ENCODE data around the gene VGLL4.
"Not testable (repeated sequence)": the region's sequence is repeated elsewhere in the genome, so short reads cannot be mapped to it uniquely, and the experiment has no call there.

VGLL4 gene

DNA sequence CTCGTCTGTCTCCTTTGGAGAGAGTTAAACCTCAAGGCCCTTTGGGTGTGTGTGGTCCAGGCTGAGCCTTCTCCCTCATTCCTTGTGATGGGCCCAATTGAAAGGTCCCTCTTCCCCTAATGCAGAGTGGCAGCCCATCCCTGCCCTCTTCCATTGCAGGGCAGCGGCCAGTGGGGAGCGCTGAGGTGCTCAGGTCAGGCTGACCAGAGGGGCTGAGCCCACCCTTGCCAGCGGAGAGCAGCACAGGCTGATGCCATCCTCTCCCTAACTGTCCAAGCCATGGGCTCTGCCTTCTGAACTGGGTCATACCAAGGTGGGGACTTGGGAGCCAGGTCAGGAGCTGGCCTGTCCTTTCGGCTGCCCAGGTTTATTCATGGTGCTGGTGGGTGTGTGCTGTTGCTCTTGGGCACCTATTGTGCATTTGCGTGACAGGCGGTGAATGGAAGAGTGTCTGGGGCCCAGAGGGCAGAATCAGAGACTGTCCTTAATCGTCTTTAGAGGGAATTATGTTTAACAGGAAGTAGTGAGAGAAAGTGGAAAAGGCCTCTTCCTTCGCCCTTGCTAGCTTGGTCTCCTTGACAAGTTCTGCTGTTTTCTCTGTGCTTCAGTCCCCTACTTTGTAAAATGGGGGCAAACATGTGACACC, 96.9 kb downstream of the VGLL4 start:
- no peak for DNase-seq

DNA sequence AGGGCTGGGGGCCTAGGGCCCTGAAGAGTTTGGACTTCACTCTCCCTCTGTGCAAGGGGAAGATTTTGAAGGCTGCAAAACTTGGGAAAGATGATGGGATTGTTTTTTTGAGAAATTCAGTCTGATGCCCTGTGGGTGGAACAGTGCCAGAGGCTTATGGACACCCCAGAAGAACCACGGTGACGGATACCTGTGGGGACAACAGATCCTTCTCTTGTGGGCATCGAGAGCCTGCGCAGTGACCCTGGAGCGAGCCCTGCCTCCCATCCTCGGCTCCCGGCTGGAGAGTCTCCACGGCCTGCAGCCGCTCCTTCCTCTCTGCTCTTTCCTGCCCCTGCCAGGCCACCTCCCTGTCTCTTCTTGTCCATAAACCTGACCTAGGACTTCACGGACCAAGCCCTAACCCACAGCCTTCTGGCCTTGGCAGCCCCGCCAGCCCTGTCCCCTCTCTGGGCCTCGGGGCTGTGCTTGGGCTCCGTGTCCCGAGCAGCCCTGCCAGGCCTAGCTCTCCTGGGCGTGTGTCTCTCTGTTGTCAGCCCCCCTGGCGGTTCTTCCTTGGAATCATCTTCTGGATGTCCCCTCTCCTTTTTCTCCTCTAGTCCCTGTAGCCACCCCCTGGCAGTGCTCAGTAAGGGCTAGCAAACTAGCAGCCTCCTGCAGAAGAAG, 98.4 kb downstream of the VGLL4 start:
- DNase-seq: no peak

DNA sequence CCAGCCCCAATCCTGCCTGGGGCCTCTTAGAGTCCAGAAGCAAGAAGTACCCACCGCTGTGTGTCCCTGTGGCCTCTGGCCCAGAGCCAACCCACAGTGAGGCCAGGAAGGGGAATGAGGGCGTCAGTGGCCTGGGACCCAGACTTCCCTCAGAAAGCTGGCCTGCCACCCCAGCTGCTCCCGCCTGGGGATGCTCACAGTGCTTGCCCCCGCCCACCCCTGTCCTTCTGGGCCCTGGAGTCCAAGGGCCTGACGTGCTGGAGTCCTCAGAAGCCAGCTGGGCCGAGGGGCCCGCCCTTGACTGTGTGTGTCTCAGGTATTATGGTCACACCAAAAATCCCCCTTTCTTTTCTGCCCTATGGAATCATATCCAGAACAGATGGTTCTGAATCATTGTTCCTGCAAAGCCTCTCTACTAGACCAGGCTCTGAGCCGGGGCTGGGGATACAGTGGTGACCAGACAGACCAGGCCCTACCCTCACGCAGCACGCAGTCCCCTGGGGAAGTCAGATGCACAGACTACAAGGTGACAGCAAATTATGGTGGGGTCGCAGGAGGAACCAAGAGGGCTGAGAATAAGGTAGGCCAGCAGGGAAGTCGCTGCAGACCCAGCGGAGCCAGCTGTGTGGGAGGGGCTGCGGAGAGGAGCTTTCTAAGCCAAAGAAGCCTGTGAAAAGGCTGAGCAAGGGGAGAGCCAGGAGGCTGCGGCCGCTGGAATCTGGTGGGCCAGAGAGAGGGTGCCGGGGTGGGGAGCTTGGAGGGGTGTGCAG, 99.1 kb downstream of the VGLL4 start:
- no peak for DNase-seq

DNA sequence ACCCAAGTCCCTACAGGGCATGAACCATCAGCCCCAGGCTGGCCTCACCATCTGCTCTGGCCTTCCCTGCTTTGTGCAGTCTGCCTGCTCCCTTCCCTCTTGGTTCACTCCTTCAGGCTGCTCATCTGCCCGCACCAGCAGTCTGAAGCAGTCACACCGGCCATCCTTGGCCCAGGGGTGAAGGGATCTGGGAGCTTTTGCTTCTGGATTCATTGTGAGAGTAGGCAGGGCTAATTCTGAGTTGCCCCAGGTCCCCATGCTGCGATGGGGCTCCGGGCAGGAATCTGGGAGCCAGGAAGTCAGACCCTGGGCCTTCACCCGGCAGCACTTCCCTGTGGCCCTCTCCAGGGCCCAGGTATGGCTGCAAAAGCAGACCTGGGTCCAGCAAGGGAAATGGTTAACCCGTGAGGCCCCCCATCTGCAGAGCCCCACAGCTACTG, 99.7 kb downstream of the VGLL4 start:
- DNase-seq: no peak

DNA sequence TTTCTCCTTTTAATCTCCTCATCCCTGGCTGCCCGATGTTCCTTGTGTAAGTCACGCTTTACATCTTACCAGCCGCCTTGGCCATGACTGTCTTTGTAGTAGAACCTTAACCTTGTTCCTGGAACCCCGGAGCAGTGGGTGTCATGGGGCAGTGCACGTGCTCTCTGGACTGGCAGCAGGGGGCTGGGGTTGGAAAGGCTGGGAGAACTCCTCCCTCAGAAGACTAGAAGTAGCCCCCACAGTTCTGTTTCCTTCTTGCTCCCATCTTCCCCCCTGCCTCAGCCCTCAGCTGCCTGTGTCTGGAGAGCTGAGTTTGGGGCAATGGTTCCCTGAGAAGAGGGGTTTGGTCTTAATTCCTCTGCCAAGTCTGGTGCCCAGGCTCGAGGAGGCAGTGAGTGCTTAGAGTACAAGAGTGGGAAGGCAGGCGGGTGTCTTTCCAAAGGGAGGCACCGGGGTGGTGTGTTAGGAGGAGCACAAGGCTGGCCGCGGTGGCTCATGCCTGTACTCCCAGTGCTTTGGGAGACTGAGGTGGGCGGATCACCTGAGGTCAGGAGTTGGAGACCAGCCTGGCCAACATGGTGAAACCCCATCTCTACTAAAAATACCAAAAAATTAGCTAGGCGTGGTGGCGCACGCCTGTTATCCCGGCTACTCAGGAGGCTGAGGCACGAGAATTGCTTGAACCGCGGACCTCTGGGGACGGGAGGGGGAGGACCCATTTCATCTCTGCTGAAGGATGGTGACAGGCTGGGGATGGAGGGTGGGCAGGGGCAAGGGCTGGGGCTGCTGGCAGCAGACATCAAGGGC, 100.4 kb downstream of the VGLL4 start:
- DNase-seq: no peak

DNA sequence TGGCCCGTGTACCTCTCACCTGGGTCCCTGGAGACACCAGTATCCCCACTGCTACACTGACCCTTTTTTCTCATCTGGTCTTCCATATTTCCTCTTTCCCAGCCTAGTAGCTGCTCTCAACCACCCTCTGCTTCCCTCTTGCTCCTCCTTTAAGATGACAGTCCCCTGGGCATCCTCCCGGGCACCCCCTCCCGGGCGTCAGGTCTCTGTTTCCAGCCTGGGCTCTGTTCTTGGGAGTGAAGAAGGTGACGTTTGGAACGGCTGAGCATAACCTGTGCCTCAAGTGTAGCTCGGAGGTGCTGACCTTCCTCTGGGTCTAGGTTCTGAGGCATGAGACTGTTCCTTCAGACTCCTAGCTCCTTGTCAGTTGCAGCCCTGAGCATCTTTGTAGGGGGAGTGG, 101.2 kb downstream of the VGLL4 start:
- no peak for DNase-seq

DNA sequence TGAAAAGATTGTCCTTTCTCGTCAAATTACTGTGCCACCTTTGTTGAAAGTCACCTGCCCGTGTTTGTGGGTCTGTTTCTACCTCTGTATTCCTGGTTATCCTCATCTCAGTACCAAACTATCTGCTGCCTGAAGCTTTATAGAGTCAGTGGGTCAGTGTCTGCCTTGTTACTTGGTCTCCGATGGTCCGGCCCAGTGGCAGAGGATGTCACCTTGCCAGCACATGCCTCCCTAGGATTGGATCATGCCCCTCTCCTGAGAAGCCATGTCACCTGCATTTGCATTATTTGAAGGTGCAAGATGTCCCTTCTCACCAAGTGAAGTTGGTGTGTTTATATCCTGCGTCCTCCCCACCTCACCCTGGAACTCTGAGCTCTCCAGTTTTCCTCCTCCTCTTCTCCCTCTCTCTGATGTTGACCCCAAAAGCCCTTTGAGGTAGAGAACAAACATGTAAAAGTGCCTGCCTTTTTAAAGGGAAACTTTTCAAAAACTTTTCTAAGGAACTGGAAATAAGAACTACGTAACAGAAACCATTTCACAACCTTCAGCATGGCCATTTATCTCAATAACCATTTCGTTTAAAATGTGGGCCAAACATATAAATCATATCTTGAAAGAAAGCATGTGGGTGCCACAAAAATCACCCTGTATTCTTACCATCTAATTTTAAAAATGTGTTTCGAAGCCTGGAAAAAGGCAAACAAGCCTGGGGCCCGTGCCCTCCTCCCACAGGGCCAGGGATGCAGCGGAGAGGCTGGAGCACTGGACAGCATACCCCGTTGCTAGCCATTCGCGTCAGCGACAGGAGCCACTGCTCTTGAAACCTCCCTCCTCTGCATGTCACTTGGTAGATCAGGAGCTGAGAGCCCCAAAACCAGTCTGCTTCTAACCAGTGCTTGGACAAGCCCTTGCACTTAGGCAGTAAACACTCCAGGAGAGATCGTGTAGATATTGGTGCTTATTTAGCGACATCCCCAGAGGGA, 102.1 kb downstream of the VGLL4 start:
- no peak for DNase-seq

DNA sequence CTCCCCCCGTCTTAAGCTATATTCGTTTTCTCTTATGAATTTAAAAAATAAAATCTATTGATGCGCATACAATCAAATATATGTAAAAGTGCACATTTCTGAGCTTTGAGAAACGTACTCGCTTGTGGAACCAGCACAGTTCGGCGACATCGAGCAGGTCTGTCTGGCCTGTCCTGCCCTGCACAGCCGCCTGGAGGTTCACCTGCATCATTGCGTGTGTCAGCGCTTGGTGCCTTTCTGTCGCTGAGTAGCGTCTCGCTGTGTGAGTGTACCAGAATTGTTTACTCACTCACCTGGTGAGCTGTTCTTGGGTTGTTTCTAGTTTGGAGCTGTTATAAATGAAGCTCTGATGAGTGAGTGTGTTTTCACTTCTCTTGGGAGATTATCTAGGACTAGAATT, 104.0 kb downstream of the VGLL4 start:
- no peak for DNase-seq

DNA sequence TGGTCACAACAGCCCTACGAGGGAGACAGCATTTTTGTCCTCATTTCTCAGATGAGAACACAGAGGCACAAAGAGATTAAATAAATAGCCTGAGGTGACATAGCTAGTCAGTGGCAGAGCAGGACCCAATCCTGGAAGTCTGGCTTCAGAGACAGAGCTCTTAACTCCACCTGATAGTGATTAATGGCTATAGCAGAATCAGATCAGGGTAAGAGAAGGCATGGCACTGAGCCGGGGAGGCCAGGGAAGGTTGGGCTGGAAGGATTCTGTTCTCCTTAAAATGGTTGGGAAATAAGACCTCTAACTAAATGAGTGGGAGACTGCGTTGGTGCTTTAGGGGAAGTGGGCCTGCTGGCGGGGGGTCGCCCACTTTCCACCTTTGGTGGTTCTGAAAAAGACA, 104.5 kb downstream of the VGLL4 start:
- no peak for DNase-seq

DNA sequence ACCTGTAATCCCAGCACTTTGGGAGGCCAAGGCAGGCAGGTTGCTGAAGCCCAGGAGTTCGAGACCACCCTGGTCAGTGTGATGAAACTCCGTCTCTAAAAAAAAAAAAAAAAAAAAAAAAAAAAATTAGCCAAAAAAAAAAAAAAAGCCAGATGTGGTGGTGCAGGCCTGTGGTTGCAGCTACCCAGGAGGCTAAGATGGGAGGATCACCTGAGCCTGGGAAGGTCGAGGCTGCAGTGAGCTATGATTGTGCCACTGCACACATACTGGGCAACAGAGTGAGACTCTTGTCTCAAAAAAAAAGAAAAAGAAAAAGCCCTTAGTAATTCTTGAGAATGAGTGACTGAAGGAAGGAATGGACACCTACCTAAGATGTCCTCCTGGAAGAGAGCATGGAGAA, 105.1 kb downstream of the VGLL4 start:
- DNase-seq: no peak

DNA sequence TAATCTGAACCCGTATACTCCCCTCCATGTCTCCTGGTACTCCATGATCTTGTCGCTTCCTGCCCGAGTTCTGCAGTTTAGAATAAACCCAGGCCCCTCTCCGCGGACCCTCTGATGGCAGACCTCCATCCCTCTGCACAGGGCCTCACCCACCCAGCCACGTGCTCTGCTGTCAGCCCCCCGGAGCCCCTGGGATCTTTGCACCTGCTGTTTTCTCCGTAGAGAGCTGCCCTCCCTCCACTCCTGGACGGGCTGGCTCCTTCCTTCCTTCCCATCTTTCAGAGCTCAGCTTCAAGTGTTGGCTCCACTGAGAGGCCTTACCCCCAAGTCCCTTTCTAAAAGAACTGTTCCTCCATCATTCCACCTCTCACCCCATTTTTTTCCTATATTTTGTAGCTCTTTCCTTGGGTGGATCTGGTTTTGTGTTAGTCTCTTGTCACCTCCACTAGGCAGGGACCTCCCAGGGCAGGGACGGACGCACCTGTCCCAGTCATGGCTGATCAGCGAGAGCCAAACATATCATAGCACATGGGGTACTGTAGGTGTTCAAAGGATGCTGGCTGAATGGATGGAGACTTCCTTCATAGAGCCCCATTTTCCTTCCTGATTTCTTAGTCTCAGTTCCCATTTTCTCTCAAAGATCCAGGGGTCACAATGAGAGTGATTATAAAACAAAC, 106.6 kb downstream of the VGLL4 start:
- DNase-seq: no peak

DNA sequence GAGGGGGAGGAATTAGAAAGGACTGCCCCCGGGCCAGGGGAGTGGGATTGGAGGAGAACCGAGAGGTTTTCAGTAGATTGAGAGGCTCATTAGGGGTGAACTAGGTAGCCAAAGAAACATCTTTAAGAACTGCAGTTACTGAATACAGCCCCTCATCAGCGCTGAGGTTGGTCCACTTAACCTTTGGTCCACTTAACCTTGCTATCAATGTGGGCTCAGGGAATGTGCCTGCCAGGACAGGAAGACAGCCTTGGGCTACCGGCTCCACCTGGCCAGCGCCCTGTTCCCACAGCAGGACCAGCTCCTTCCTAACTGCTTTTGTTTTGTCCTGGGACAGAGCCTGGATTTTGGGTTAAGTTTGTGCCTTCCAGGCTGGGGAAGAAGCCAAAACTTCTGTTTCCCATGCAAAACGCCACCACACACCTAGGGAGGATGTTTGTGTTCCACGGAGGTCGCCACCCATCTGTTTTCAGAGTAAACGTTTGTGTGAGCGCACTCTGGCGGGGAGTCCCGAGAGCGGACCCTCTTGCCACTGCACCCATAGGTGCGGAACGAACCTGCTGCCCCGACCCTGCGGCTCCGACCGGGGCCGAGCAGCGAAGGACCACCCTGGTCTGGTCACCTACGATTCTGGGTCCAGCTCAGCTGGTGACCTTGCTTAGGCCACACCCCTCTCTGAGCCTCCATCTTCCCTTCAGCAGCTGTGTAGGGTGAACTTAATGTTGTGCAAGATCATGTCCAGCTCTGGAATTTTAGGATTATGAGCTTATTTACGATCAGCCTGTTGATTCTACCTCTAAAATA, 107.4 kb downstream of the VGLL4 start:
- DNase-seq: no peak

DNA sequence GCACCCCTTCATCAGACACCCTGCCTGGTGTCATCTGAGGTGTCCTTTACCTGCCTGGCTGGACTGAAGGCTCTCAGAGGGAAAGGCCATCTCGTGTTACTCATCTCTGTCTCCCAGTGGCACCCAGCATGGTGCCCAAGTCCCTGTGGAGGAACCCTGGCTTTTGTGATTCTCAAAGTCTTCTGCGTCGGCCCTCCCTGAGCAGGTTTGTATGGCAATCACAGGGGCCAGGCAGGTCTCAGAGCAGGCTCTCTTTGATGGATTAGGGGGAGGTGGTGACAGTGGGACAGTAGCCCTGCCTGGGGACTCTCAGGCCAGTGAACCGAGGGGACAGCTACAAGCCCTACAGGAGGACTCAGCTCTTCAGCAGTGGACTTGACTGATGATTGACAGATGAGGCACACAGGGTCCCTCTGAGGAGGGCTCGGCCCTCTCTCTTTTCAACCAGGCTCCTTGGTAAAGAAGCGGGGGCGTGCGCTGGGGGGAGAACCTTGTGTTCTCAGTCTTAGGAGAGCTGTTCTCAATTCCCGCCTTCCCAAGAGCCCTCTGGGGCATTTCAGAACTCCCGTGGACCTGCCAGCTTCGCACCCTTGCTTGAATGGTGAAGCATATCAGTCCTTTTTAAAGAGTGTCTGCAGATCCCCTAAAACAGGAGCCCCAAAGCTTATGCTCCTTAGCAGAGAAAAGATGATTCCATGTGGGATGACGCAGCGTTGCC, 108.3 kb downstream of the VGLL4 start:
- DNase-seq: no peak

DNA sequence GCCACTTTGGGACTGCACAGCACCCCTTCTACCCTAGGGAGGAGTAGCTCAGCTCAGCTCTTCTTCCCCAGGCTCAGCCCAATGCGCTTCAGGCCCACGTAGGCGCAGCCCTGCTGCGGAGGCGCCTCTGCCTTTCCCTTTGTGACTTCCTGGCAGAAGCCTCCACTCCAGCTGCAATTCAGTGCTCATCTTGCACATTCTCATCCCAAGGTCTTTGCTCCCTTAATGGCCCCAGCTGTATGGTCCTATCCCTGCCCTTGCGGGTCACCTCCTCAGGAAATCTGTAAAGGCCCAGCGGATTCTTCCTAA, 109.0 kb downstream of the VGLL4 start:
- no peak for DNase-seq

DNA sequence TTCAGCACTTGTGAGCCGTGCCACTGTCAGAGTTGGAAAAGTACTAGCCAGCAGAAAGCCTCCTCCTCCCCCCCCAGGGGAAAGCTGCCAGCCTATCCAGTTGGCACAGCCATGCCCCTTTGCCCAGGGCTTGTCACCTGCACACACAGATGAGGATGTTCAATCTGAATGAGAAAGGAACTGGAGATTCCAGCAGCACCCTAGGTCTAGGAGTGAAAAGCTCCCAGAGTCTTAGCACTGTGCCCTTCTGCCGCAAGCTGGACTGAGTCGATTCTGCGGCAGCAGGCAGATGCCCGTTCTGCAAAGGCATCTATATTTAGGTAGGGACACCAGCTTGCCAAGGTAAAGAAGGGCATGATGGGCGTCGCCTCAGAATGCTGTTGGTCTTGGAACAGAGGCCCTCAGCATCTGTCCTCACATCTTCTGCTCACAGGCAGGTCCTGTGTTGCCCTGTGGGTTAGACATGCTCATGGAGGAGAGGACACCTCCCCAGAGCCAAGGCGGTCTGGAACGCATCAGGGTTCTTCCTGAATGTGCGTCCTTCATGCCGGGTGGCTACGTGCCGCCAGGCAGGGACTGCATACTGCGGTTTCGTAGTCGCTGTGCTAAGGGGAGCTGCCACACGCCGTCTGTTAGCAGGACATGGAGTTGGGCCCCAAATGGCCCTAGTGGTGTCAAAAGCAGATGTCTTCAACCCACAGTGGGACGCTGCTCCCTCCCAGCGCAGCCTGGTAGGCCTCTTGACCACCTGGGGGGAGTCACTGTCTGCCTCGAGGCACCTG, 109.5 kb downstream of the VGLL4 start:
- no peak for DNase-seq

DNA sequence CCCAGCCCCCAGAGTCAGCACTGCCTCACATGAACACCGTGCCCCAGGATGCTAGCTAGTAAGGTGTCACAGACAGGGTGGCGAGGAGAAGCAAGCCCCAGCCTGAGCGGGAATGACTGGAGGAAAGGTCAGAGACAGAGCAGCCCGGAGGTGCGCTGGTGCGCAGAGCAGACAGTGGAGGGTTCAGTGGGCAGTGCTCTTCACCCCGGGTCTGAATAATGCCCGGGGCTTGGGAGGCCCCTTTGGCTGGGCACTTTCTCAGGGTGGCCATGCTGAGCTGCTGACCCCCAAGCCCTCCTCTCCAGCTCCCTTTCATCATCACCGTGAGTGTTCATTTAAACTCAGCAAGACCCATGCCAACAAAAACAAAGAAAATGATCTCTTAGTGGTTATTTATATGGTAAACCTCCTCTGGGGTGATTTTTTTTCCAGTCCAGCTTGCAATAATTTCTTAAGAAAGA, 110.8 kb downstream of the VGLL4 start:
- no peak for DNase-seq

DNA sequence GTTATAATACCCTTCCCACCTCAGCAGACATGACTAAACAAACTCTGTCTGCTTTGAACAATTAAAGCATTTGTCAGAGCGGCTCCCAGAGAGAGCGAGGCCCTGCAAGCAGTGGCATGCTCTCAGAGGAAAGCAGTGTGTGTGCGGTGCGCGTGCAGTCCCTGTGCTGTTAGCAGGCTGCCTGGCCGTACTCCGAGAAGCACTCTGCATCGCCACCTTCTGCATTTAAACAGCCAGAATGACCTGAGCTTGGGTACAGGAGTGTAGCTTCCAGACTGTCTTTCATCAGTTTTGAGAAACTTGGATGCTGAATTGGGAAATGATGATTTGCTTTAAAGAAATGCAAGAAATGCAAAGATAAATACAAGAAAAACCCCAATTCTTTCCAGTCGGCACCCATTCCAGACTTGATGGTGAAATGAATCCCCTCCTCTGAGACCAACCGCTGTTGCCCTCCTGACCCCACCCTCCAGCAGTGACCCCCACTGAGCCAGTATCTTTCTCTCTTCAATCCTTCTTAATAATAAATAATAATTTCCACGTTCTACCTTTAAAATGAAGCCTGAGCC, 113.5 kb downstream of the VGLL4 start:
- no peak for DNase-seq

DNA sequence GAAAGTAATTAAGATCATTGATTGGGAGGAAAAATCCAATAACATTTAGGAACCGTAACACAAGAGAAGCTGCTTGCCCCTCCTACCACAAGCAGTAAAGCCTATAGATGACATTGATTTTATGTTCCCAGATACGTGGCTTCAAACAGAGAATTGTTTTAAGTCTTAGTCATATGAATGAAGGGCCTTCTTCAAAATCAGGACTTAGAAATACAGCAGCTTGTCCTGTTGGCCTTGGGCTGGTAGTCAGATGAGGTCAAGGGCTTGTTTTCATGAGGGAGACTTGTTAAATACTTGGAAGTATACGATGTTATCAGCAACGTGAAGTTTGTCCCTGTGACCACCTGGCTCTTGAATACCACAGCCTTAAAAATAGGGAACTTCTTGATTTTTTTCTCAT, 114.4 kb downstream of the VGLL4 start:
- DNase-seq: no peak

DNA sequence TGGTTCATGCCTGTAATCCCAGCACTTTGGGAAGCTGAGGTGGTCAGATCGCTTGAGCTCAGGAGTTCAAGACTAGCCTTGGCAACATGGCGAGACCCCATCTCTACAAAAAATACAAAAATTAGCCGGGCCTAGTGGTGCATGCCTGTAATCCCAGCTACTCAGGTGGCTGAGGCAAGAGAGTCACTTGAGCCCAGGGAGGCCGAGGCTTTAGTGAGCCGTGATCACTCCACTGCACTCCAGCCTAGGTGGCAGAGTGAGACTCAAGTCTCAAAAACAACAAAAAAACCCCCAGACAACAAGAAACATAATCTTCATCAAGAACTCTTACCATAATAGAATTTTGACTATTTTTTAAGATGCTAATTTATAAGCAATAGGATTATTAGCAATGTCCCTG, 117.6 kb downstream of the VGLL4 start:
- not testable (repeated sequence) for DNase-seq
